SK-N-SH treated with all-trans-retinoic acid at 6 μM for 48 hours (cell line): ENCODE results near the gene TEX44.
A peak's percentile ranks its signal among the peaks of the same experiment; 100 is the strongest.

Experiments used
- ATAC-seq: fragments of 200-7000 bp; cut with Tn5 transposase; 3 replicates; pipeline ENCODE4 v1.9.1; 2020; ENCODE audit warnings: mild to moderate bottlenecking, moderate library complexity
- ARNTL ChIP-seq: fragments of 450-650 bp; formaldehyde crosslinking; IDR thresholded peaks from 2 replicates; pipeline ENCODE4 v1.5.0; 2020; ENCODE audit warnings: low read depth, mild to moderate bottlenecking, moderate library complexity, borderline replicate concordance
- BACH2 ChIP-seq: fragments of 250-450 bp; sonication (Bioruptor Pico); IDR thresholded peaks from 2 replicates; pipeline ENCODE4 v1.9.0; 2021; ENCODE audit warnings: mild to moderate bottlenecking, borderline replicate concordance
- CSDC2 ChIP-seq: fragments of 250-450 bp; sonication (Bioruptor Pico); IDR thresholded peaks from 2 replicates; pipeline ENCODE4 v1.5.0; 2020; ENCODE audit warnings: mild to moderate bottlenecking, moderate library complexity
- ESRRG ChIP-seq: fragments of 250-450 bp; sonication (Bioruptor Pico); IDR thresholded peaks from 2 replicates; pipeline ENCODE4 v1.6.1; 2021; ENCODE audit warnings: mild to moderate bottlenecking
- GLIS3 ChIP-seq: fragments of 250-450 bp; sonication (Bioruptor Pico); IDR thresholded peaks from 2 replicates; pipeline ENCODE4 v1.5.0; 2020; ENCODE audit warnings: mild to moderate bottlenecking, moderate library complexity
- ISL1 ChIP-seq: fragments of 250-450 bp; sonication (Bioruptor Pico); IDR thresholded peaks from 2 replicates; pipeline ENCODE4 v2.1.2; 2022; ENCODE audit warnings: mild to moderate bottlenecking, moderate library complexity
- OSR1 ChIP-seq: fragments of 250-450 bp; sonication (Bioruptor Pico); IDR thresholded peaks from 2 replicates; pipeline ENCODE4 v1.8.0; 2022; ENCODE audit warnings: moderate library complexity, mild to moderate bottlenecking, inconsistent platforms
- PPARA ChIP-seq: fragments of 250-450 bp; sonication (Bioruptor Pico); IDR thresholded peaks from 2 replicates; pipeline ENCODE4 v1.5.0; 2020; ENCODE audit warnings: mild to moderate bottlenecking, borderline replicate concordance
- RARB ChIP-seq: fragments of 250-450 bp; sonication (Bioruptor Pico); IDR thresholded peaks from 2 replicates; pipeline ENCODE4 v1.8.0; 2021; ENCODE audit warnings: mild to moderate bottlenecking, moderate library complexity
- SNAI2 ChIP-seq: fragments of 250-450 bp; sonication (Bioruptor Pico); IDR thresholded peaks from 2 replicates; pipeline ENCODE4 v1.5.0; 2020; ENCODE audit warnings: mild to moderate bottlenecking, moderate library complexity
- TCF4 ChIP-seq: fragments of 250-450 bp; sonication (Bioruptor Pico); IDR thresholded peaks from 2 replicates; pipeline ENCODE4 v1.8.0; 2021; ENCODE audit warnings: mild to moderate bottlenecking, moderate library complexity, borderline replicate concordance
- TOX ChIP-seq: fragments of 250-450 bp; sonication (Bioruptor Pico); IDR thresholded peaks from 2 replicates; pipeline ENCODE4 v1.8.0; 2021; ENCODE audit warnings: mild to moderate bottlenecking, moderate library complexity, borderline replicate concordance
- ZC3H10 ChIP-seq: fragments of 250-450 bp; sonication (Bioruptor Pico); IDR thresholded peaks from 2 replicates; pipeline ENCODE4 v1.5.1; 2021; ENCODE audit warnings: mild to moderate bottlenecking, moderate library complexity
- ZFP3 ChIP-seq: fragments of 250-450 bp; sonication (Bioruptor Pico); IDR thresholded peaks from 2 replicates; pipeline ENCODE4 v1.5.0; 2020; ENCODE audit warnings: mild to moderate bottlenecking, moderate library complexity
- ZFP30 ChIP-seq: fragments of 450-650 bp; formaldehyde crosslinking; IDR thresholded peaks from 2 replicates; pipeline ENCODE4 v1.5.0; 2022; ENCODE audit warnings: mild to moderate bottlenecking, moderate library complexity
- ZNF565 ChIP-seq: fragments of 450-650 bp; formaldehyde crosslinking; conservative IDR thresholded peaks from 2 replicates; pipeline ENCODE4 v1.5.0; 2020; ENCODE audit warnings: low read depth, mild to moderate bottlenecking, moderate library complexity
- ZNF70 ChIP-seq: fragments of 450-650 bp; formaldehyde crosslinking; IDR thresholded peaks from 2 replicates; pipeline ENCODE4 v1.5.0; 2020; ENCODE audit warnings: mild to moderate bottlenecking, moderate library complexity
- ZNF8 ChIP-seq: fragments of 450-650 bp; formaldehyde crosslinking; IDR thresholded peaks from 2 replicates; pipeline ENCODE4 v1.5.0; 2020; ENCODE audit warnings: mild to moderate bottlenecking, moderate library complexity
- TF ChIP-seq, protein P1 (sequence below): fragments of 250-450 bp; sonication (Bioruptor Pico); IDR thresholded peaks from 2 replicates; pipeline ENCODE4 v1.8.0; 2021; ENCODE audit warnings: low read depth, mild to moderate bottlenecking, moderate library complexity, borderline replicate concordance
- TF ChIP-seq, protein P2 (sequence below): fragments of 250-450 bp; sonication (Bioruptor Pico); IDR thresholded peaks from 2 replicates; pipeline ENCODE4 v1.5.1; 2021; ENCODE audit warnings: mild to moderate bottlenecking, moderate library complexity
- TF ChIP-seq, protein P3 (sequence below): fragments of 250-450 bp; sonication (Bioruptor Pico); IDR thresholded peaks from 2 replicates; pipeline ENCODE4 v1.5.1; 2020; ENCODE audit warnings: low read depth, mild to moderate bottlenecking, moderate library complexity
- TF ChIP-seq, protein P4 (sequence below): fragments of 250-450 bp; sonication (Bioruptor Pico); IDR thresholded peaks from 2 replicates; pipeline ENCODE4 v1.5.0; 2020; ENCODE audit warnings: mild to moderate bottlenecking, moderate library complexity

The TEX44 gene

DNA sequence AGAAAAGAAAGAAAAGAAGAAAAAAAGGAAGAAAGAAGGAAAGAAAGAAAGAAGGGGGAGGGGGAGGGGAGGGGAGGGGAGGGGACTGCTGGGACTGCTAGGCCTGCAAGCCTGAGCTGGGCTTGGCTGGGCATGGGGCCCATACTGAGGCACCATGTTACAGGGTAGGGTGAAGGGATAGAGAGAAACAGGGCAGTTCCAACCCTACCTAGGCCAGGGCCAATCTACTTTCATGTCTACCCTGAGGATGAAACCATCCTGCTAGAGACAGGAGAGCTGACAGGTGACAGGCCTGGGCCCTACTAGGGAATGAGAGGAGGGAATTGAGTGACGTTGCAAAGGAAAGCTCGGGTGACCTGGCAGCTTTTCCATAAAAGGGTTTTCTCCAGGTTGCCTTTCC lies 41.7 kb downstream of the TEX44 start:
- peak; percentile 68 for ATAC-seq
- no peak for TF ChIP-seq ZFP3 (CRISPR knock-in tag)
- TF ChIP-seq ISL1 (CRISPR knock-in tag), result no peak
- no peak for TF ChIP-seq GLIS3 (CRISPR knock-in tag)
- TF ChIP-seq OSR1 (CRISPR knock-in tag), result no peak
- no peak for TF ChIP-seq RARB (CRISPR knock-in tag)
- TF ChIP-seq, protein P1, sequence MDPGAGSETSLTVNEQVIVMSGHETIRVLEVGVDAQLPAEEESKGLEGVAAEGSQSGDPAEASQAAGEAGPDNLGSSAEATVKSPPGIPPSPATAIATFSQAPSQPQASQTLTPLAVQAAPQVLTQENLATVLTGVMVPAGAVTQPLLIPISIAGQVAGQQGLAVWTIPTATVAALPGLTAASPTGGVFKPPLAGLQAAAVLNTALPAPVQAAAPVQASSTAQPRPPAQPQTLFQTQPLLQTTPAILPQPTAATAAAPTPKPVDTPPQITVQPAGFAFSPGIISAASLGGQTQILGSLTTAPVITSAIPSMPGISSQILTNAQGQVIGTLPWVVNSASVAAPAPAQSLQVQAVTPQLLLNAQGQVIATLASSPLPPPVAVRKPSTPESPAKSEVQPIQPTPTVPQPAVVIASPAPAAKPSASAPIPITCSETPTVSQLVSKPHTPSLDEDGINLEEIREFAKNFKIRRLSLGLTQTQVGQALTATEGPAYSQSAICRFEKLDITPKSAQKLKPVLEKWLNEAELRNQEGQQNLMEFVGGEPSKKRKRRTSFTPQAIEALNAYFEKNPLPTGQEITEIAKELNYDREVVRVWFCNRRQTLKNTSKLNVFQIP (CRISPR knock-in tag), result no peak
- TF ChIP-seq, protein P2, sequence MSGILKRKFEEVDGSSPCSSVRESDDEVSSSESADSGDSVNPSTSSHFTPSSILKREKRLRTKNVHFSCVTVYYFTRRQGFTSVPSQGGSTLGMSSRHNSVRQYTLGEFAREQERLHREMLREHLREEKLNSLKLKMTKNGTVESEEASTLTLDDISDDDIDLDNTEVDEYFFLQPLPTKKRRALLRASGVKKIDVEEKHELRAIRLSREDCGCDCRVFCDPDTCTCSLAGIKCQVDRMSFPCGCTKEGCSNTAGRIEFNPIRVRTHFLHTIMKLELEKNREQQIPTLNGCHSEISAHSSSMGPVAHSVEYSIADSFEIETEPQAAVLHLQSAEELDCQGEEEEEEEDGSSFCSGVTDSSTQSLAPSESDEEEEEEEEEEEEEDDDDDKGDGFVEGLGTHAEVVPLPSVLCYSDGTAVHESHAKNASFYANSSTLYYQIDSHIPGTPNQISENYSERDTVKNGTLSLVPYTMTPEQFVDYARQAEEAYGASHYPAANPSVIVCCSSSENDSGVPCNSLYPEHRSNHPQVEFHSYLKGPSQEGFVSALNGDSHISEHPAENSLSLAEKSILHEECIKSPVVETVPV (CRISPR knock-in tag), result no peak
- no peak for TF ChIP-seq BACH2 (CRISPR knock-in tag)
- TF ChIP-seq ZNF70 (CRISPR knock-in tag), result no peak
- TF ChIP-seq ESRRG (CRISPR knock-in tag), result no peak
- TF ChIP-seq ZNF8, result no peak
- no peak for TF ChIP-seq ARNTL (CRISPR knock-in tag)
- no peak for TF ChIP-seq CSDC2
- no peak for TF ChIP-seq ZC3H10
- TF ChIP-seq PPARA (CRISPR knock-in tag), result no peak
- TF ChIP-seq, protein P3, sequence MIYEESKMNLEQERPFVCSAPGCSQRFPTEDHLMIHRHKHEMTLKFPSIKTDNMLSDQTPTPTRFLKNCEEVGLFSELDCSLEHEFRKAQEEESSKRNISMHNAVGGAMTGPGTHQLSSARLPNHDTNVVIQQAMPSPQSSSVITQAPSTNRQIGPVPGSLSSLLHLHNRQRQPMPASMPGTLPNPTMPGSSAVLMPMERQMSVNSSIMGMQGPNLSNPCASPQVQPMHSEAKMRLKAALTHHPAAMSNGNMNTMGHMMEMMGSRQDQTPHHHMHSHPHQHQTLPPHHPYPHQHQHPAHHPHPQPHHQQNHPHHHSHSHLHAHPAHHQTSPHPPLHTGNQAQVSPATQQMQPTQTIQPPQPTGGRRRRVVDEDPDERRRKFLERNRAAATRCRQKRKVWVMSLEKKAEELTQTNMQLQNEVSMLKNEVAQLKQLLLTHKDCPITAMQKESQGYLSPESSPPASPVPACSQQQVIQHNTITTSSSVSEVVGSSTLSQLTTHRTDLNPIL (CRISPR knock-in tag), result no peak
- TF ChIP-seq SNAI2, result no peak
- TF ChIP-seq ZFP30, result no peak
- no peak for TF ChIP-seq TOX (CRISPR knock-in tag)
- TF ChIP-seq ZNF565 (CRISPR knock-in tag), result no peak

DNA sequence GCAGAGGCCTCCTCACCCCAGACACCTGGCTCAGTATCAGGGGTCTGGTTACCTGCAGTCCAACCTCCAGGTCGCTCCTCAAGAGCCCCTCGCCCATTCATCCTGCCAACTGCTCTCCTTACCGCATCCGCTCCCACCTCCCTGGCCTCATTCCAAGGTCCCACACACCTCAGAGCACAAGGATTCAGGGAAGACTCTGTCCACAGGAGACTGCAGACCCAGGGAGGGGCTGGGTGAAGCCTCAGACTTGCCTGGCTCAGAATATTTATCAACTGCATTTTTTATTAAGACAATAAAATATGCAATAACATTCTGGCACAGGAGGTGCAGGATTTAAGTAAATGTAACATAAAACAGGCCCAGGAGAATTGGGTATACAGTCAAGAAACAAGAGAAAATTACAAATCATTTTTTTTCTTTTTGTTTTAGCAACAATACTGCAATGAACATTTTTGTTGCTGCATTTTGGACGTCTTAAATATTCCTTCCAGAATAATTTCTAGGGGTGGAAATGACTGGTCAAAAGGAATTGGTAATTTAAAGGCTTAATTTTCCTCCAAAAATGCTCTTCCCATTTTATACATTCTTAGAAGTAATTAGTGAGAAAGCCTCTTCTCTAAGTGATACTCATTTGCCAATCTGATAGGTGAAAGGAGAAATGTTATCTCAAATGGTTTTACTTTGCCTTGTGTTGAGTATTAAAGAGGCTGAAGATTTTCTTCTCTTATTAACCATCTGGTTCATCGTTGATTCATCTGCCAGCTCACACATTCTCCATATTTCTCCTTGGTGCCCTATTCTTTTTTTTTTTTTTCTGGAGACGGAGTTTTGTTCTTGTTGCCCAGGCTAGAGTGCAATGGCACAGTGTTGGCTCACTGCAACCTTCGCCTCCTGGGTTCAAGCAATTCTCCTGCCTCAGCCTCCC lies 42.5 kb downstream of the TEX44 start:
- ATAC-seq, result peak; percentile 17; the same call in 1 of the 3 replicates
- TF ChIP-seq ZNF70 (CRISPR knock-in tag) (no peak), TOX (CRISPR knock-in tag) (no peak), ISL1 (CRISPR knock-in tag) (no peak), TCF4 (CRISPR knock-in tag) (no peak), ZC3H10 (no peak), ZFP30 (no peak), GLIS3 (CRISPR knock-in tag) (no peak), RARB (CRISPR knock-in tag) (no peak)
- TF ChIP-seq, protein P4, sequence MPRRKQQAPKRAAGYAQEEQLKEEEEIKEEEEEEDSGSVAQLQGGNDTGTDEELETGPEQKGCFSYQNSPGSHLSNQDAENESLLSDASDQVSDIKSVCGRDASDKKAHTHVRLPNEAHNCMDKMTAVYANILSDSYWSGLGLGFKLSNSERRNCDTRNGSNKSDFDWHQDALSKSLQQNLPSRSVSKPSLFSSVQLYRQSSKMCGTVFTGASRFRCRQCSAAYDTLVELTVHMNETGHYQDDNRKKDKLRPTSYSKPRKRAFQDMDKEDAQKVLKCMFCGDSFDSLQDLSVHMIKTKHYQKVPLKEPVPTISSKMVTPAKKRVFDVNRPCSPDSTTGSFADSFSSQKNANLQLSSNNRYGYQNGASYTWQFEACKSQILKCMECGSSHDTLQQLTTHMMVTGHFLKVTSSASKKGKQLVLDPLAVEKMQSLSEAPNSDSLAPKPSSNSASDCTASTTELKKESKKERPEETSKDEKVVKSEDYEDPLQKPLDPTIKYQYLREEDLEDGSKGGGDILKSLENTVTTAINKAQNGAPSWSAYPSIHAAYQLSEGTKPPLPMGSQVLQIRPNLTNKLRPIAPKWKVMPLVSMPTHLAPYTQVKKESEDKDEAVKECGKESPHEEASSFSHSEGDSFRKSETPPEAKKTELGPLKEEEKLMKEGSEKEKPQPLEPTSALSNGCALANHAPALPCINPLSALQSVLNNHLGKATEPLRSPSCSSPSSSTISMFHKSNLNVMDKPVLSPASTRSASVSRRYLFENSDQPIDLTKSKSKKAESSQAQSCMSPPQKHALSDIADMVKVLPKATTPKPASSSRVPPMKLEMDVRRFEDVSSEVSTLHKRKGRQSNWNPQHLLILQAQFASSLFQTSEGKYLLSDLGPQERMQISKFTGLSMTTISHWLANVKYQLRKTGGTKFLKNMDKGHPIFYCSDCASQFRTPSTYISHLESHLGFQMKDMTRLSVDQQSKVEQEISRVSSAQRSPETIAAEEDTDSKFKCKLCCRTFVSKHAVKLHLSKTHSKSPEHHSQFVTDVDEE (CRISPR knock-in tag), result no peak
- TF ChIP-seq, protein P3 (CRISPR knock-in tag), result no peak
